T-helper 9 cell (primary cell): Measurements from ENCODE around the gene PIK3R1.
"Not testable (repeated sequence)": the region's sequence is repeated elsewhere in the genome, so short reads cannot be mapped to it uniquely, and the experiment has no call there.

Source experiments
- DNase-seq: peaks from one replicate; pipeline ENCODE4 v3.0.0-alpha.2; 2020

The PIK3R1 gene

GRCh38 chr5:68194386-68194785 is 21.2 kb upstream of the PIK3R1 start:
- DNase-seq: no peak

- no peak for DNase-seq
Observed at GRCh38 chr5:68195137-68195536, 20.4 kb upstream of the PIK3R1 start.

DNA sequence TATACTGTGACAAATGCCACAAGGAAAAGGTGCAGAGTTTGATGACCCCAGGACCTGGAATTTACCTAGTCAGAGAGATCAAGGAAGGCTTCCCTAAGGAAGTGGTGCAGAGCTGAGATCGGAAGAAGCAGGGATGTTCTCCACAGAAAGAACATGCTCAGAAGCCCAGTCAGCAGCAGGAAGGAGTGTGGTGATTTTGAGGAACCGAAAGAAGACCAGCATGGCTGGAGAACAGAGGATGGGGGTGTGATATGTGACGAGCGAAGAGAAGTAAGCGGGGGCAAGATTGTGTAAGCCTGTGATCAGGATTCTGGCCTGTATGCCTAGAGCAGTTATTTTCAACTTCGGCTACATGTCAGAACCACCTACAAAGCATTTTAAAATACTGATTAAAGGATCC is 18.7 kb upstream of the PIK3R1 start:
- DNase-seq: no peak

DNA sequence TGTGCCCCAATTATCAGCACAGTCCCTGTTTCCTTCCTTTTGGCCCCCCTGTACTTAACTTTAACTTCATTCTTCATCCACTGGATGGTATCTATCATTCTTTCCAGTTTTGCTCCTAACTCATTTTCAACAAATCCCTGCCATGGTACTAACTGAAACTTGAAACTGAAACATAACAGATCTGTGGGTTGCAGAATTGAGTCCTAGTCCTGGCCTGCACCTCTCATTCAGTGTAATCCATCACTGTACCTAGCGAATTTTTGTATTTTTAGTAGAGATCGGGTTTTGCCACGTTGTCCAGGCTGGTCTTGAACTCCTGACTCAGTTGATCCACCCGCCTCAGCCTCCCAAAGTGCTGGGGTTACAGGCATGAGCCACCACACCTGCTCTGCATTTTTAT is 15.3 kb upstream of the PIK3R1 start:
- no peak for DNase-seq

GRCh38 chr5:68210654-68211053 is 4.9 kb upstream of the PIK3R1 start:
- not testable (repeated sequence) for DNase-seq

DNA sequence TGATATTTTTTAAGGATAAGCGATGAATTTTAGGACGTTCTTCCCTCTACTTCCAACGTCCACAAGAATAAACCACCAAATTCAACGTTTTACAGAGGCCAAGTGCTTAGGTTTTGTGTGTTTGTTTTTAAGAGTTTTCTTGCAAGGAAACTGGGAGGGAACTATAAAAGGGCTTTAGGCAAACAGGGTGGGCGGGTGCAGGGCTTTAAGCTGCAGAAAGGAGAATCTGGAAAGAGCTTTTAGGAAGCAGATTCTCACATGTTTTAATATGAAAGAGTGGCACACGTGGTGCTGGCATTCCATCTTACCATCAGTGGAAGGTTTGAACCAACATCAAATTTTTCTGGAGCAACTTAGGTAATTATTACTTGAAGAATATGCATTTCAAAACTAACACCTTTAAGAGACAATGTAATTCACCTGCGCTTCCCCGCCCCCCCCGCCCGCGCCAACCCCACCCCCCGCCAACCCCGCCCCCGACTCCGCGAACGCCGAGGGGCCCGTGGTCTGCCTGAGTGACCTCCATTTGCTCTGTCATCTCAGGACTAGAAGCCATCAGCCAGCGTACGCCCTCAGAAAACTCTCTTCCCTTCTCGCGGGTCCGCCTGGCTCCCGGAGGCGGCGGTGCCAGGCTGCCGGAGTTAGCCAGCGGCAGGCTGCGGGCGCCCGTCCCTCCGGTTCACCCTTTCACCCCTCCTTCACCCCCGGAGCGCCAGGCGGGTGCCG is 911 bp upstream of the PIK3R1 start:
- DNase-seq: no peak

GRCh38 chr5:68215898-68216244 is 315 bp downstream of the PIK3R1 start:
- no peak for DNase-seq

DNA sequence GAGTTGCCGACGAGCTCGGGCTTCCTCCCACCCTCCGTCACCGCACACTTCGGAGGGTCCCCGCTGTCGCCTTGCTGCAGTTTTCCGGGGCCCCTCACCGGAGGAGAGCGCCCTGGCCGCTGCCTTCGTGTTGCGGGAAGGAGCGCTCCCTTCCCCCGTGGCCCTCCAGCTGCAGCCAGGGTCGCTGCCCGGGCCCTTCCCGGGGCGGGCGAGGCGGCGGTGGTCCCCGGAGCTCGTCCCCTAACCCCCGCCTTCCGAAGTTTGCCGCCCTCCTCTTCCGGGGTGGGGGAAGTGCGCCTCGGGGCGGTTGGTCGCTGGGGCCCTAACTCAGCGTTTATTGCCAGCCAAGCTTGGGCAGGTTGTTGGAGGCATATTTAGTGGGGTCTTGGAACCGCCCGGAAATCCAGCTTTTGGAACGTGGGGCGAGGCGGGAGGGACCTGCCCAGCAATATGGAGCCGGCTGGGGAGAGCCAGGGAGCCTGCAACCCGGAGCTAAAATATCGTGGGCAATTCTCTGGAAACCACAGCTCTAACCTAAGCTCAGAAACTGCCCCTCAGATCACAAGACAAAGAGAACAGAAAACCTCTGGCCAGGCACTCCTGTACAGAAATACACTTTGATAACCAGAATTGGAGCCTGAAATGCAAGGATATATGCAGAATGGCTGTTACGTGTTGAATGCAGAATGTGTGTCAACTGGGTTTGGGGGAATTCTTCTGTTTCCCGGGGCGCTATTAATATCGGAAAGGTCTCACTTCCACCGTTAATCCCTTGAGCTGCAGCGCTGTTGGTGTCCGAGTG is 890 bp downstream of the PIK3R1 start:
- peak; percentile 44 for DNase-seq

- no peak for DNase-seq
Observed at GRCh38 chr5:68217047-68217355, 1.4 kb downstream of the PIK3R1 start.

DNA sequence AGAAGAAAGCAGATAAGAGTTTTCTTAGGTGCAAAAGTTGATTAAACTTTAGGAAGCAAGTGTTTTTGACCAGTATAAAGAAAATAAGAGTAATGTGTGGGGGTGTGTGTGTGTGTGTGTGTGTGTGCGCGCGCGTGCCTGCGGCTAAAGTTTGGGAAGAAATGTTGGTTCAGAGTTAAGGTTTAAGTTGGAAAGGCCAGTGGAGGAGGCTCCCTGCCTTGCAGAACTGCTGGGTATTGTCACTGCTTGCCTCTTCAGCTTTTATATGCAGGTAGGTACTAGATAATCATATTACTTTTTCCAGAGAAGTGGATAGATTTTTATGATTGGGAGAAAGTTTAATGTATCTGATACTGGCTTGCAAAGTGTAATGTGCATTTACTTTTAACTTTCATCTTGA is 2.0 kb downstream of the PIK3R1 start:
- no peak for DNase-seq

DNA sequence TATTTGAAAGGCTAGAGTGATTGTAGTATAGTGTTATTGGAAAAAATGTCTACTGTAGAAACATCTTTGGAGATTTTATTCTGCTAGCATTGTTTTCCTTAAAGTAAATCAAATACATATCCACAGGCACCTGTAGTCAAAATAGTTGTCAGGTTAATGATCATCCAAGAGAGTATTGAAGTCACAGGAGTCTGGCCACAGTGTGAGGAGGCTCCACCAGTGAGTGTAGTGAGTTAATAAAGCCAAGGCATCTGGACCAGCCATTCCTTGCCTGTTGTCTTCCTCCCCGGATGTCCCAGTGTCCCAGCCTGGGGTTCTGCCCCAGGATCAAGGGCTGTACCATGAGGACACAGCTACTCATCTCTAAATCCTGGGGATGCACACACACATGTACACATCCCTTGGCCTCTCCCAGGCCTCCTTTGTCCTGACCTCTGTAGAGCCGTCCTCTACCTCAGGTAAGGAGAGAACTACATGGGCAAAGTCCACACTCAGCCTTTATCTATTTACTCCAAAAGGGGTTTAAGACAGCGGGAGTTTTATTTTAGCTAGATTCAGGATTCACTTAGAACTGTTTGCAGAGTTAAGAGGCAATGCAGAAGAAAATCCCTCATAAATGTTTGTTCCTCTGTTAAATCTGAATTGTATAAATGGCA is 3.7 kb downstream of the PIK3R1 start:
- no peak for DNase-seq

GRCh38 chr5:68220260-68220659 is 4.7 kb downstream of the PIK3R1 start:
- no peak for DNase-seq

GRCh38 chr5:68220914-68221313 is 5.4 kb downstream of the PIK3R1 start:
- DNase-seq: no peak

GRCh38 chr5:68221488-68221887 is 5.9 kb downstream of the PIK3R1 start:
- DNase-seq: no peak

- no peak for DNase-seq
Observed at GRCh38 chr5:68222310-68222709, 6.8 kb downstream of the PIK3R1 start.

- DNase-seq: no peak
Observed at GRCh38 chr5:68222824-68223354, 7.3 kb downstream of the PIK3R1 start.

- DNase-seq: no peak
Observed at GRCh38 chr5:68223904-68224303, 8.3 kb downstream of the PIK3R1 start.

DNA sequence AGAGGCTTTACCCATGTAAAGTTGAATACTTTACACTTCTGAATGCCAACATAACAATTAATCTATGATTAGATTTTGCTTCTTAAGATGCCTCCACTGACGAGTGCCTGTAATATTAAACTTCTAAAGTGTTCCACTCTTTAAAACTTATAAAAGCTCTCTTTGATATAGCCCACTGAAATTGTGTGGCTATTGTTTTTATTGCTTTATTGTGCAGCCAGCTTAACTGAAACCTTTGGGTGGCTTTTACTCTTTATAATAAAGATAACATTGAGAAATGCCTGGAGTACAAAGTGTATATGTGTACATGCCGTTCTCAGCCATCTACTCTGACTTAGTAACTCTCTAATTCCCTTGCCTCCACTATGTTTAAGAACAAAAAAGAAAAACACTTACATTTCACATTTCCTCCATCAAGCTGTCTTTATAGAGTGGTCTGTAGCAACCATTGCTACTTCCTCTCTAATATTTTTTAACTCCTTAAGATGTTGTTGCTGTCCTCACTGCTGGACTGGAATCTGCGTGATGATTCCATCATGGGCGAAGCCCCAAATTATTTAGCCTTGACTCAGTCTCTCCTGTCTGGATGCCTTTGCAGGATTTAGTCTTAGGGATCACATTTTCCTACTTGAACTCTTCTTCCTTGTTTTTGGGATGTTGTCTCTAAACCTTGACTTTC is 9.1 kb downstream of the PIK3R1 start:
- no peak for DNase-seq

DNA sequence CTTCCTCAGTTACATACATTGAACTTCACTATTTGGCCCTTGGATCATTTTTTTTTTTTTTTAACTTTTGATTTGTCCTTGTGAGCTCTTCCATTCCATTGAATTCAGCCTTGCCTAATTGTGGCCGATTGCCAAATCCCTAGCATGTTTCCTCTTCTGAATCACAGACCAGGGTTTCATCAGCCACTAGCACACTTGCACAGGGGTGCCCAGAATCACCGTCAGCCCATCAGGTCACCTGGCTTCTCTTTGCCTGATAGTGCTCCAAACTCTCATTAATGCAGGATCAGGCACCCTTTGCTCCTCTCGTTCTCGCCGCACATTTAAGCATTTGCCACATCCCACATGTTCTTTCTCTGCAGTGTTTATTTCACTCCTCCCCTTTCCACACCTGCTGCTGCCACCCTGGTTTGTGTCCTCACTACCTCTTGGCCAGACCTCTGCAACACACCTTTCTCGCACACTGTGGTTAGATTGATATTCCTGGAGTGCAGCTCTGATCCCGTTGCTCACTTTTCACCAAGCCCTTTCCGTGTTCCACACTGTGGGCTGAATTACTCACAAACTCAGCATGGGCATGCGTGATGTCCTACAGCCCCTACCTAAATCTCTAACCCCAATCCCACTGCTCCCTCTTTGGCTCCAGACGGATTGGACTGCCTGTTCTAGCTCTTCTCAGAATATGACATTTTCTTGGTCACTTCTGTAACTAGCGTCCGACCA is 9.8 kb downstream of the PIK3R1 start:
- DNase-seq: no peak

DNA sequence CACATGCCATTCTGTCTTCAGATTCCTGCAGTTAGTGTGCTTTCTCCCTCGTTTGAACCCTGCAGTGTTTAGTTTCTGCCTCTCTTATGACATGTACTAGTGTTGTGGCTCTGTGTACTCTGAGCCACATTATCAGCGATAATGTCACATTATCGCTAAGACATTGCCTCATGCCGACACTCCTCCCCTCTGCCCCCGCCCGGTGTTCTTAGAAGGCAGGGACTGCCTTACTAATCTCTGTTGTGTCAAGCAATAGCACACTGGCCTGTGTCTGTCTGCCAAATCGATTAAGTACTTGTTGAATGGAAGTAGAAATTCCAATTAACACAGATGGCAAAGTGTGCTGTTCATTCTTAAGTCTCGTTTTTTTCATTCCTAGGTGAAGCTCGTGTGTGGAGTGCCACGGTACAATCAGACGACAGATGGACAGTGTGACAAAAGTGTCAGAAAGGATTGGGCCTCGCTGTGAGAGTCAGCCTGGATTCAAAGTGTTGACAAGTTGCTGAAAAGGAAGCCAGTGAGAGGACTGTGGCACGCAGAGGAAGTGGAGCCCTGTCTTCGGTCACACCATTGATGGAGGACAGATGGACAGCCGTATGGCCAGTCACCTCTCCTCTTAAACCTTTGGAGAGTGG is 10.5 kb downstream of the PIK3R1 start:
- DNase-seq: no peak

- no peak for DNase-seq
Observed at GRCh38 chr5:68226546-68227073, 11.1 kb downstream of the PIK3R1 start.
